Measurements from ENCODE around the gene PTK6.
"Not testable (repeated sequence)": the region's sequence is repeated elsewhere in the genome, so short reads cannot be mapped to it uniquely, and the experiment has no call there.

Gene PTK6

DNA sequence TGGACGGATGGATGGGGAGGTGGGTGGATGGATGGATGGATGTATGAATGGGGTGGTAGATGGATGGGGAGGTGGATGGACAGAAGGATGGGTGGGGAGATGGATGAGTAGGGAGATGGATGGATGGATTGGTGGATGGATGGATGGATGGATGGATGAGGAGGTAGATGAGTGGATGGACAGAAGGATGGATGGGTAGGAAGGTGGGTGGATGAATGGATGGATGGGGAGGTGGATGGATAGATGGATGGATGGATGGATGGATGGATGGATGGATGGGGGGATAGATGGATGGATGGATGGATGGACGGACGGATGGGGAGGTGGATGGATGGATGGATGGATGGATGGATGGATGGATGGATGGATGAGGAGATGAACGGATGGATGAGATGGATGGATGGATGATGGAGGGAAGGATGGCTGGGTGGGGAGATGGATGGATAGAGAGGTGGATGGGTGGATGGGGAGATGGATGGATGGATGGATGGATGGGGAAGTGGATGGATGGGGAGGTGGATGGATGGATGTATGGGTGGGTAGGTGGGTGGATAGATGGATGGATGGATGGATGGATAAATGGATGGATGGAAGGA, 45.4 kb downstream of the PTK6 start:
- DNase-seq, result no peak

DNA sequence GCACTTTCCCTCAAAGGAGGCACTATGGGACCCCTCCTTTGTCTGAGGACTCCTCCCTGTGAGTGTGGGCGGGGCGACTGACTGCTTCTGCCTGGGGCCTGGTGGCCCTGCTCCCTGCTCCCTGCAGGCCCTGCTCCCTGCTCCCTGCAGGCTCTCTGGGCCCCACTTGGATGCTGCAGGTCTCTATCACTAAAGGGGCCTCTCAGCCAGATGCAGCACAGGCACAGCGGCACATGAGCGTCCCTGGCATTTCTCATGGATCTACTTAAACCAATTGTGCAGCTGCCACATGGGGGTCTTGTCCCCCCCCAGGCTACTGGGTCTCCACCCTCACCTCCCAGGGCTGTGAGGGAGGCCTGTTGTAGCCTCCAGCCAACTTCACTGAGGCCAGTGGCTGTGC, 46.1 kb downstream of the PTK6 start:
- DNase-seq, result no peak

DNA sequence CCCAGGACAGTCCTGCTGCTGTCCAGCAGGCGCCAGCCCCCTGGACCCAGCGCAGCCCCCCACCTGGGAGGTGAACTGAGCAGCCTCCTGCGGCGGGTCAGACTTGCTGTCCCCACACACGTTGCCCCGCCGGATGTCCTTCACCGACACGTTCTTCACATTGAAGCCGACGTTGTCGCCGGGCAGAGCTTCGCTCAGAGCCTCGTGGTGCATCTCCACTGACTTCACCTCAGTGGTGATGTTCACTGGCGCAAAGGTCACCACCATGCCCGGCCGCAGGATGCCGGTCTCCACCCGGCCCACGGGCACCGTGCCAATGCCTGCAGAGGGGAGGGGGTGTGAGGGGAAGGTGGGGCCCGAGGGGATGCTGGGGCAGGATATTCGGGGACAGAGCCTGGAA, 46.8 kb downstream of the PTK6 start:
- DNase-seq, result no peak

DNA sequence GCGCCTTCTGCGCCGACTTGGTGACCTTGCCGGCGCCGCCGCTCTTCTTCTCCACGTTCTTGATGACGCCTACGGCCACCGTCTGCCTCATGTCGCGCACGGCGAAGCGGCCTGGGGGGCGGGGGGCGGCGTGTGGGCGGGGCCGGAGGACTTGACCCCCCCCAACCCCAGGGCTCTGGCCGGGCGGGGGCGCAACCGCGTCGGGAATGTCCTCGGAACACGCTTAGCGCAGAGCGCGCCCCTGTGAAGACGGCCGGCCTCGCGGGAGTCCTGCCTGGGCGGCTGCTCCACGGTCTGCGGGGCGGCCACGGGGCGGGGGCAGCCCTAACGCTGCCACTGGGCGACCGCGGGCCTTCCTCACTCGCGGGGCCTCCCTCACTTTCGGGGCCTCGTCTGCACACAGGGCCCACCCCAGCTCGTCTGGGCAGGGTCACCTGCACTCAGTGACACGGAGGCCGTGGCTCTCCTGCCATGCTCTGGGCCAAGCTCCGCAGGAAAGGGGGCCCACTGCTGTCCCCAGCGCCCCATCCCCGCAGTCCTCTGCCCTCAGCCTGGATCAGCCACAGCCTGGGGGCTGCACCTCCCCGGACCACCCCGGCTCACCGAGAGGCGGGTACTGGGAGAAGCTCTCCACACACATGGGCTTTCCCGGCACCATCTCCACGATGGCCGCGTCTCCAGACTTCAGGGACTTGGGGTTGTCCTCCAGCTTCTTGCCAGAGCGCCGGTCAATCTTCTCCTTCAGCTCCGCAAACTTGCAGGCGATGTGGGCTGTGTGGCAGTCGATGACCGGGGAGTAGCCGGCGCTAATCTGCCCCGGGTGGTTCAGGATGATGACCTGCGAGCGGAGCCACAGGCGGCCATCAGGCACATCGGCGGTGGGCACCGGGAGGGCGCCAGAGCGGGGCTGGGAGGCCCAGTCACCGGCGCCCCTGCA, 48.6 kb downstream of the PTK6 start:
- DNase-seq, result no peak

GRCh38 chr20:63487781-63488241, 49.4 kb downstream of the PTK6 start:
- DNase-seq, result no peak

GRCh38 chr20:63487116-63487764, 49.9 kb downstream of the PTK6 start:
- no peak for DNase-seq

DNA sequence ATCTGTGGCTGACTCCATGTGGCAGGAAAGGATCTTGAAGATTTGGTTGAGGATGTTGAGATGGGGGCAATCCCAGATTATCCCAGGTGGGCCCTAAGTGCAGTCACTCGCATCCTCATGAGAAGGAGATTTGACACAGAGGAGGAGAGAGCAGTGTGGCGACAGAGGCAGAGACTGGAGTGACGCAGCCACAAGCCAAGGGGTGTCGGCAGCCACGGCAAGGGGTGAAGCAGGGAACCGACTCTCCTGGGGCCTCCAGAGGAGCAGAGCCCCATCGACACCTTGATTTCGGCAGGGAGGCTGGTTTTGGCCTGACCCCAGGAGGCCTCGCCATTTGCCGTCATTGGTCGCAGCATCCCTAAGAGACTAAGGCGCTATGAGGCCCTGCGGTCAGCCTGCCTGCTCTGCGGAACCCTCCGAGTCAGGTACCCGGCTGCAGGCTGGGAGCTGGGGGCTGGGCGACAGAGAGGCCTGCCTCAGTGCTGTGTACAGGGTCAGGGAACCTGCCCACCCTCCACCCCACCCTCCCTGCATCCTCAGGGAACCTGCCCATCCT, 50.8 kb downstream of the PTK6 start:
- no peak for DNase-seq

- no peak for DNase-seq
Measured at GRCh38 chr20:63484651-63485403, 52.3 kb downstream of the PTK6 start.

- no peak for DNase-seq
Measured at GRCh38 chr20:63484236-63484635, 52.9 kb downstream of the PTK6 start.

- DNase-seq, result no peak
Measured at GRCh38 chr20:63483834-63484233, 53.3 kb downstream of the PTK6 start.

DNA sequence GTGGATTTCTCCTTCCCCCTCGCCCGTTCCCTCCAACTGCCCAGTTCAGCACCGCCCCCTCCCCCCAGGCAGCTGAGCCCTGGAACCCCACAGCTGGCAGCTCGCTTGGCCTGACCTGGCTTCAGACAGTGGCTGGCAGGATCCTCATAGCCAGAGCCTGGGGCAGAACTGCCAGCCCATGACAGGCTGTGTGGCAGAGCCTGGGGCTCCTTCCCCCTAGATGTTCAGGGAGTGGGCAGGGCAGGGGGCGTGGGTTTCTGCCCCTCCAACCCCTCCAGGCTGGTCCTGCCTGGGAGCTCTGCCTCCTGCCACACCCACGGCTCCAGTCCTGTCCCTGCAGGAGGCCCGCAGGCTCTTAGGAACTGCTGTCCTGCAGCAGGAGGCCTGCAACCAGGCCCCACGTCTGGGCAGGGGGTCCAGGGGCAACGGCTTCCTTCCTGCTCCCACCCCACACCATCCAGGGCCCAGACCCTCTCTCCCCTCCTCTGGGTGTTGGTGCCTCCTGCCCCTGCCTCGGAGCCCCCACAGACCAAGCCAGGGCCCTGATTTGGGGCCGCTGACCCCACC, 55.1 kb downstream of the PTK6 start:
- DNase-seq, result no peak

DNA sequence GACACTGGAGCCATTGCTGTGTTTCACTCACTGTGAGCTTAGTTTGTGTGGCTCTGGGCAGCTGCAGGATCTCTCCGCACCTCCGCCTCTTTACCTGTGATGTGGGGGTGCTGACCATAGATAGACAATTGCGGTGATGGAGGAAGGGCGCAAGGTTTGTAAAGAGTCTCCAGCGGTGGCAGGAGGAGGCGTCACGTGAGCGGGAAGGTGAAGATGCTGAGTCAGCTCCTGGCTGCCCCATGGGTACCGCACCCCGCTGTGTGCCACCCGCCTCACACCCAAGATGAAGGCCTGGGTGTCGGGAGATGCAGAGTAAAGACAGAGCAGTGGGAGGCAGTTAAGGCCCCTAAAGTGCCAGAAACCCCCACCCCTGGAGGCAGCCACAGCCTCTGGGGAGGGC, 55.7 kb downstream of the PTK6 start:
- DNase-seq, result no peak

GRCh38 chr20:63479695-63480419, 57.3 kb downstream of the PTK6 start:
- not testable (repeated sequence) for DNase-seq

DNA sequence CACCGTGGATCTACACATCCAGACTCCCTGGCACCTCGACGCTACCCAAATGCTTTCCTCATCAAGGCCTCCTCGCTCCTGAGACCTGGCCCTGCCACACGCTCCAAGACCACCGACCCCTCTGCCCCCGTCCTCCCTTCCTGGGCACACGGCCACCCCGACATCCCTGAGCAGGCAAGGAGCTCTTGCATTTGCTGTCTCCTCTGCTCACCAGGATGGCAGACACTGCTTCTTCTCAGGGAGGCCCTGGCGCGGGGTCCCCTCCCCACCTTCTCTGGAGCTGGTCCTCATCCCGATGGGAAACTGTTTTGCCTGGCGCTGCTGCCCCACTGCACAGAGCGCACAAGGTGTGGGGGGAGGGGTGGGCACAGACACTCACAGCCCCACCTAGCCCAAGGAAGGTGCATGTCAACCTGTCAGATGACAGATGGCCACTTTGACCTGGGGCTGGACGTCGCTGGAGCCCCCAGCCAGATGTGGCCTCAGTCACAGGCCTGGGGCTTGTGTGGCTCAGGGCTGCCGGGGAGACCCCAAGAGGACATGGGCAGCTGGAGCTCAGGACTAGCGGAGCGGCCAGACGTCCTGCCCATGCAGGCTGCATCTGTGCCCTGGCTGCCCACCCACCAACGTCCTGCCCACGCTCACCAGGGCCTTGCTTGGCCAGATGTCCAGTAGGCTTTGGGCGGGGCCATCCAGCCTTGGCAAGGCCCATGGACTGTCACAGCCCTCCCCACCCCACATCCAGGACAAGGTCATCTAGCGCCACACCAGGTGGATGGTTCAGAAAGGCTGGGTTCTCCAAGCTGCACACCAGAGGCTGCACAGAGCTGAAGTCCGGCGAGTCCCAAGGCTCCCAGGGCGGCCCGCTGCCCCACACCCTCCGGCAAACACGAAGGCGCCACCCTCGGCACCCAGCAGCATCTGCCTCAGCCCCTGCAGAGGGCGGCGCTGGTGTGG, 58.6 kb downstream of the PTK6 start:
- DNase-seq, result no peak

Measured in islet precursor cell (in vitro differentiated cells).